Measurements from ENCODE around the gene ZNF366.

The ZNF366 gene

GRCh38 chr5:72441094-72441723, 66.0 kb downstream of the ZNF366 start:
- DNase-seq (ENCODE audit: low spot score): no peak

DNA sequence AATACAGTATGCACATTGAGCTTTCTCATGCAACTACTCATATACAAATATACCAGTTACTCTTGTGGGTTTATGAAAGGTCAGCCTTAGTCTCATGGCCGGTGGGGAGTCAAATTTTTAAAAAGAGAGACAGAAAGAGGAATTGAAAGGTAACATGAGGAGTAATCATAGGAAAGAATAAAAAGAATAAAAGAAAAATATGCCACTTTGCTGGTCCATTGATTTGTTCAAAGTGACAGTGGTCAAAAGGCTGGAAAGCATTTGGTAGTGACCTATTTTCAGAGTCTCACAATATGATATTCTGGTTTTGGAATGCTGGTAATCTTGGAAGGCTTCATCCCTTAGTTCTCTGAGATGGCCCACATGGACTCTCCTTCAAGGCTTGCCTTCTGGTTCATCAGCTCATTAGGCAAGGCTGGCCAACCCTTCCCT, 67.0 kb downstream of the ZNF366 start:
- DNase-seq (ENCODE audit: low spot score): no peak

DNA sequence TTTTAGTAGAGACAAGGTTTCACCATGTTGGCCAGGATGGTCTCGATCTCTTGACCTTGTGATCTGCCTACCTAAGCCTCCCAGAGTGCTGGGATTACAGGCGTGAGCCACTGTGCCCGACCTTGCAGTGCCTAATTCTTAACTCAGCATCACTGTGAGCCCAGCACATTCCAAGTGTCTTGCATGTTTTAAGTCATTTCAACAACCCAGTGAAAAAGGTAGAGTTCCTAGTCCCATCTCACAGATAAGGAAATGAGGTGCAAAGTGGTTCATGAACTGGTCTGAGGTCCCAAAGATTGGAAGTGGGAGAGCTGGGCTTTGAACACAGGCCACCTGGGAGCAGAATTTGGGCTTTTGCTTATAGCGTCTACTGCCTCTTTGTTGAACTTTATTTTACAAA, 68.0 kb downstream of the ZNF366 start:
- no peak for DNase-seq (ENCODE audit: low spot score)

- DNase-seq (ENCODE audit: low spot score): no peak
These were observed 69.1 kb downstream of the ZNF366 start for GRCh38 chr5:72438141-72438540.

- no peak for DNase-seq (ENCODE audit: low spot score)
These were observed 70.3 kb downstream of the ZNF366 start for GRCh38 chr5:72436796-72437471.

DNA sequence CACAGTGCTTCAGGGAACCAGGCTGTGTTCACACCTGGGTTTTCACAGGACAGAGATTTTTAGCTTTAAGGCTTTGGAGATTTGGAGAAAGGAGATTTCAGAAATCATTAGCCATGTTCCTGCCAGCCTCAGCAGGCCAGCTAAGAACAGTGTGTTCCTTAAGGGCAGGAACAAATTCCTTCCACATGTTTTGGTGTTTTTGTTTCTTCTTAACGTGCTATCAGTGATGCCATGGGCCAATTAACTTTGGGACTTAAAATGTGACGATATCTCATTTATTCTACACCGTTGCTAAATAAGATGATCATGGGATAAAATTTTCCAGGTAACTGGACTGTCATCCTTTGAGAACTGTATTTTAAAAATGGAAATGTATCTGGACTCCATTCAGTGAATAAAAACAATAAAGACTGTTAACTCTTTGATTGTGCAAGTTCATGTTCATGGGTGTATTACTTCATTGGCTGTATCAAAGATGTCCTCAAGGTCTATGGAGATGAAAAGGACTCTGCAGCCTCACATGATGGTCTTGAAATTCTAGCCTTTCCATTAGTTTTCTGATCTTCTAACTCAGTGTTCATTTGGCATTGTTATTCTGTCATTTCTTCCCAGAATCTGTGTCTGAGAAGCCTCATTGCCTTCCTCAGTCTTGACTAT, 72.3 kb downstream of the ZNF366 start:
- no peak for DNase-seq (ENCODE audit: low spot score)

DNA sequence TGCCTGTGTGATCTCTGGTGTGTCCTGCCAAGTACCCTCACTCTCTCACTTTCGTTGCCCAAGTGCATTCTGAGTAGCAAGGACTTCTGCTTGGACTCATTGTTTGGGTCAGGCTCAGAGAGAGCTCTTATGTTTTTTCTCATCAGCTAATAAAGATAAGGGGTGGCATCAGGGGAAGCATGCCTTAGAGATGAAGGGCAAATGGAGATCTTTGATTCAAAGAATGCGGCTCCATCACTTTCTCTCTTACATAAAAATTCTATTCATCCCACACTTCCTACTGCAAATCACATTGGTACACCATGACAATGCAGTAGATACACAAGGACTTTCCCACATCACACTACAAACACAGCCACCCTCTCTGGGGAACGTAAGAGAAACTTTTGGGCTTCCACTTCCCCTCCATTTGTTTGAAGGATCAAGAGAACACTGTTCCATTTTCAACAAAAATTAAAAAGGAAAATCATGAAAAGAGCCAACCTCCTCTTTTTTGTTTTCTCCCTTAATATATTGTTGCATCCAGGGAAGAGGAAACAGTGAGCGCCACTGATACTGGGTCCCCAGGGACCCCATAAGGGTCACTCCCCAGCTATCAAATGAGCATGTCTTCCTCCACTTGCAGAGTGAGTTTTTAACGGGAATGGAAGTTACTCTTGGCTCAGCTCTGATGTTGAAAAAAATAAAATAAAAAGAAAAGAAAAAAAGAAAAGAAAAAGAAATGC, 73.0 kb downstream of the ZNF366 start:
- DNase-seq (ENCODE audit: low spot score): no peak

DNA sequence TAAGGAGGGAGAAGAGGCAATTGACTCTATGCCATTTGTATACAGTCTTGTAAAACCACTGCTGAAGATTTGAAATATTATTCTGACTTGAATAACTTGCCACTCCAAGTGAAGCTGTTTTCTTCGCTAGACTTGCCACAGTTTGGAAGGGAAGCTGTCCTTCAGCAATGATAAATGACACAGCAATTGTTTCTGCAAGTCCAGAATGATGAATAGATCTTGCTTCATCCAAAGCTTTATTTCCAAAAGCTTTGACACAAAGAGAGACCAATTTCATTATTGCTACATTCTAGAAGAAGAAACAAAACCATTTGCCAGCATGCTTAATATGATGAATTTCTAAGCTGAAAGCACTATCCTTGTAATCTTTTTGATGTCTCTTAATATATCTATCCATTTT, 73.7 kb downstream of the ZNF366 start:
- no peak for DNase-seq (ENCODE audit: low spot score)

DNA sequence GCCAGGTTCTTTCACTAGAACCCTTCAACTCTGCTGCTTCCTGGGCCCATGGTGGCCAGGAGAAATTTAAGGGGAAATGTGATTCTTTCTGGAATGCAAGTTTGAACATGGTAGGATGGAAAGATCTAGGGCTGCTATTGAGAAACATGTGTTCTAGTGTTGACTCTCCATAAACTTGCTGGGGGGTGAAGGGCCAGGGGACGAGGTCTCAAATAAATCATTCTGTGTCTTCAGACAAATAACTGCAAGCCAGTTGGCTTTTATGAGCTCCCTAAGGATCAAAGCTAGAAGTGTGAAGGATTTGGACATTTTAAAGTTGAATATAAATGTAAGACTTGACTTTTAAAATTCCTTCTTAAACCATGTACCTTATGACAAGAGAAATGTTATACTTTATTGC, 78.5 kb downstream of the ZNF366 start:
- DNase-seq (ENCODE audit: low spot score): no peak

- no peak for DNase-seq (ENCODE audit: low spot score)
These were observed 79.4 kb downstream of the ZNF366 start for GRCh38 chr5:72427488-72428437.

DNA sequence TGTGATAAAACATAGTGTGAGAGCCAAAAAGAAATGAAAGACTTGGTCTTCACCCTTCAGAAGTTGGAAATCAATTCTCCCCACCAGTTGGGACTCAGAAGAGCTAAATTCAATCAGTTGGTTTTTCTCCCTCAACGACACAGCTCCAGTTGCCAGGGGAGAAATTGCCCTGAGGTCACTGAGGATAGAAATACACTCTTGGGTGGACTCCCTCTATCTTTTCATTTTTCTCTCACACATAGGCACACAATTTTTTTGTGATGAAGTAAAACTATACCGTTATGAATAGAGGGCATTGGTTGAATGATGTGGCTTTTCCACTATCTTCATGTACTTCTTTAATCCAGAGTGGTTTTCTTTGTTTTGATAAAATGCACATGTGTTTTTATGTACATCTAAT, 80.2 kb downstream of the ZNF366 start:
- DNase-seq (ENCODE audit: low spot score): no peak

GRCh38 chr5:72426019-72426418, 81.2 kb downstream of the ZNF366 start:
- no peak for DNase-seq (ENCODE audit: low spot score)

DNA sequence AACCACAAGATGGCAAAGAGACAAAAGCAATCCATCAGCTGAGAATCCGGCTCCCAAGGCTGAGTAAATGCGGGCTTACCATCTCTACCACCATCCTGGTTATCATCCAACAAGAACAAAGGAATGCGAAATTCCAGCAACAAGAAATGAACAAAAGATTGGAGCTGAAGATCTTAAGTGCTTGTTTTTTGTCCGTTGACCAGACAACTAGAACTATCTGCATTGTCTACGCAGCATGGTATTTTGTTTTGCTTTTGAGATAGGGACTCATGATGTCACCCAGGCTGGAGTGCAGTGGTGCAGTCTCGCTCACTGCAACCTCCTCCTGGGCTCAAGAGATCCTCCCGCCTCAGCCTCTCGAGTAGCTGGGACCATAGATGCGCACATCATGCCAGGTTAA, 88.9 kb downstream of the ZNF366 start:
- no peak for DNase-seq (ENCODE audit: low spot score)

- no peak for DNase-seq (ENCODE audit: low spot score)
These were observed 89.7 kb downstream of the ZNF366 start for GRCh38 chr5:72417333-72418062.

DNA sequence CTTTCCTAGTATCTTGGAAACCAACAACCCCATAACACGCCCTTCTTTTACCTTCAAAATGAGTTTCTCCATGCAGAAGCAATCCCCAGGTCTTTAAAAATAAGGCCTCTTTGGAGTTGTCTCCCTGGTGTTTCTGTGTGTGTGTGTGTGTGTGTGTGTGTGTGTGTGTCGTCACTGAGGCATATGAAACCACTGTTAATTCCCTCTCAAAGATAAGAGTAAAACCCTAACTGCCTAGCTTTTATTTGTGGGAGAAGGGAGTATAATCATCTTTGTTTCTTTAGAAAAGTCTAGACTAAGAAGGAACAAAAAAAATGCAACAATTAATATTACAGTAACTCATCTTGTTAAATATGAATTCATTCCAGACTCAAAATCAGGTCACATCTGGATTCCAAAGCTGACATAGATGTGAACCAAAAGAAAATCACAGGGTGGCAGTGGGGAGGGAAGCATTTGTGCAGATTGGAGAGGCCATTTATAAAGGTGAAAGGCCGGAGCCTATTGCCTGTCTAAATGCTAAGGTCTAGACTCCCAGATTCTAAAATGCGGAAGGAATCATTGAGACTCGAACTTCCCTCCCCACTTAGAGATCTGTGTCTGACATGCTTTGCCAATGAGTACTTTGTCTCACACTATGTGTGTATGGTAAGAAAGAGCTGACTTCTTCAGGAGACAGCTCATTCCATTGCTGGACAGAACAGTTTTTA, 91.4 kb downstream of the ZNF366 start:
- DNase-seq (ENCODE audit: low spot score): no peak

DNA sequence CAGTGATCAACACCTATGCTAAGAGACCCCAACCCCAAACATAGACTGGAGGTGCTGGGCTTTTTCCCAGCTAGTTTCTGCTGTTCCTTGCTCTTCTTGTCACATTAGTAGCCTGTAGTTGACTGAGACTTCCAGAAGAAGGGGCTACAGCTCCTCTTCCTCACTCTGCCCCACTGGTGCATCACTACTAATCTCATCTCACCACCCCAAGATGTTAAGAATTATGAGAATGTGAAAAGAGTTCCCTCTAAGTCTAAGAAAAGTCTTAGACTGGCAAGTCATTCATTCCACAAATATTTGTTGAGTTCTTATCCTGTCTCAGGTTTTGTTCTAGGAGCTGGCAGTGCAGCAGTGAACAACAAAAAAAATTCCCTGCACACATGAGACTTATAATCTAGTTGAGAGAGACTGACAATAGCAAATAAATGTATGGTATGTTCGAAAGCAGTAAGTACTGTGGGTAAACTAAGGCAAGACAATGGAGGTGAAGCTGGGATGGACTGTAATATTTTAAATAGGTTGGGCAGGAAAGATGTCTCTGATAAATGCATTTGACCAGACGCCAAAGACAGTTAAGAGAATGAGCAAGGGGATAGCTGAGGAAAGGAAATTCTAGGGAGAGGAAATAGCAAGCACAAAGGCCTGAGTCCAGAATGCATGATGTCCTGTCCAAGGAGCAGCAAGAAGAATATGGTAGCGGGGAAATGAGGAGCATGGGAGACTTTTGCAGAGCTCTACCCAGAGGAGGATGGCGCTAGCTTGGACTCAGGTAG, 94.7 kb downstream of the ZNF366 start:
- DNase-seq (ENCODE audit: low spot score): no peak

DNA sequence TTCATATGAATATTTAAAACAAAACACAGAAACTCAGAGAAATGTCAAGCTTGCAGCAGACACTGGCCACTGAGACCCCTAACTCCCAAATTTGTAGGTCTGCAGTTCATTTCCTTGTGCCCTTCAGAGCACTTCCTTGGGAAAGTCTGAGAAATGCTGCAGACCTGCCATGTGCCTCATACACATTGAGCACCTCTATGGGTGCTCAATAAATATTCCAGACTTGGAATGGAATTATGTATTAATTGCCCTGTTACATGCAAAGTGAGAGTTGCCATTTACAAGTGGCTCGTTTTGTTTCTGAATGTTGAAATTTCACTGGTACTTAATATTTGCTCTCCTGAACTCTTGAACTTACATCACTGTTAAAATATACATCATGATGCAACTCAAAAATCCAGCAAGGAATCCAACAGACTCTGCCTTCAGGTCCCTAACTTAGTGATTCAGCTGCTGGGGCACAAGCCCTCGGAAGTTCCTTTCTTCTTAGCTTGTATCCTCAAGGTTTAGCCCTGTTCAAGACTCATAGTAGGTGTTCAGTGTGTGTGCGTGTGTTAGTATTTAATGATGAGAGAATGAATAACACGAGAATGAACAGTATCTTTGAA, 96.4 kb downstream of the ZNF366 start:
- DNase-seq (ENCODE audit: low spot score): no peak

DNA sequence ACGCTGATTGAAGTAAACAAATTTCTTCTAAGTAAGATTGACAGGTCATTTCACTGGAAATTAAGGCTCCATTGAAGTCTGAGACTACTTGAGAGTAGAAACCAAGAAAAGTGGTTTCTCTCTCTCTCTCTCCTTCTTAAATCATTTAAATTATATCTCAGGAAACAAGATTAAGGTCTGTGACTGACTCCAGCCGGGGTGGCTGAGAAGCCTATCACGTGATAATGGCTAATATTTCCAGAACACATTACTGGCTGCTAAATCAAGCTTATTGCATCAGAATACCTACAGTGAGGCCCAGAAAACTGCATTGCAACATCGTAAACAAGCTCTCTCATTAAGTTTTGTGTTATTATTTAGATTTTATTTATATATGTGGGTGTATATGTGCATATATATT, 98.6 kb downstream of the ZNF366 start:
- DNase-seq (ENCODE audit: low spot score): no peak

GRCh38 chr5:72408127-72408526, 99.1 kb downstream of the ZNF366 start:
- no peak for DNase-seq (ENCODE audit: low spot score)

Data from hematopoietic multipotent progenitor cell treated with erythropoietin and hydrocortisone succinate and interleukin-3 and kit ligand, for 17 days (in vitro differentiated cells).